ENCODE data around the gene PLIN1. TPM values are rescaled to one million over a fixed set of nuclear protein-coding genes. Genes with fewer than 3 reads are reported as not detected.
A peak's percentile ranks its signal among the peaks of the same experiment; 100 is the strongest.

PLIN1 gene
- total and polyA plus RNA-seq, 9 of the 15 experiments (the other 6 are each of a cell fraction or from before 2014, with no cell fraction given): not detected

- TF ChIP-seq PRDM10 (IDR thresholded peaks at IDR 0.05; ENCODE audit: partially characterized antibody) (no peak), TCF7L2 (IDR thresholded peaks at IDR 0.05; ENCODE audit: low read depth, low read length) (no peak), CTCF (IDR thresholded peaks at IDR 0.05 in 2 of 3, conservative IDR thresholded peaks at IDR 0.05 in 1 of 3; ENCODE audit: insufficient read depth in 2 of 3, low read depth in 1 of 3, low read length in 3 of 3) (peak; percentile 75 to 86 (median 78)), CTCFL (IDR thresholded peaks at IDR 0.05; ENCODE audit: borderline replicate concordance, insufficient read depth, low read depth, low read length, poor library complexity, severe bottlenecking) (peak; percentile 57), ELF1 (tag; IDR thresholded peaks at IDR 0.05) (no peak), HDAC6 (IDR thresholded peaks at IDR 0.05; ENCODE audit: low read depth, low read length) (no peak), E2F8 (IDR thresholded peaks at IDR 0.05; ENCODE audit: low read depth, partially characterized antibody) (no peak), ETV1 (tag; conservative IDR thresholded peaks at IDR 0.05; ENCODE audit: low read depth) (no peak), PKNOX1 (IDR thresholded peaks at IDR 0.05) (peak; percentile 58; the same call in 1 of the 2 replicates)
These were observed 6.0 kb downstream of the PLIN1 start (continued) for GRCh38 chr15:89673165-89673512.
